ENCODE data around the gene SLC36A3.
A peak's percentile ranks its signal among the peaks of the same experiment; 100 is the strongest.
"Not testable (repeated sequence)": the region's sequence is repeated elsewhere in the genome, so short reads cannot be mapped to it uniquely, and the experiment has no call there.

Gene SLC36A3

GRCh38 chr5:151240268-151240835 is 63.2 kb downstream of the SLC36A3 start:
- not testable (repeated sequence) for H3K36me3 ChIP-seq (ENCODE audit: insufficient read depth, low read length); H3K27me3 ChIP-seq (ENCODE audit: insufficient read depth, low read length); H3K4me1 ChIP-seq (ENCODE audit: control insufficient read depth, insufficient read depth, low read length, unreplicated experiment); H2AFZ ChIP-seq (ENCODE audit: low read length, unreplicated experiment); H3K4me3 ChIP-seq (ENCODE audit: low read depth, low read length); H3K27ac ChIP-seq (ENCODE audit: low read depth, low read length); H3K79me2 ChIP-seq (ENCODE audit: control insufficient read depth, insufficient read depth, low read length, unreplicated experiment)

DNA sequence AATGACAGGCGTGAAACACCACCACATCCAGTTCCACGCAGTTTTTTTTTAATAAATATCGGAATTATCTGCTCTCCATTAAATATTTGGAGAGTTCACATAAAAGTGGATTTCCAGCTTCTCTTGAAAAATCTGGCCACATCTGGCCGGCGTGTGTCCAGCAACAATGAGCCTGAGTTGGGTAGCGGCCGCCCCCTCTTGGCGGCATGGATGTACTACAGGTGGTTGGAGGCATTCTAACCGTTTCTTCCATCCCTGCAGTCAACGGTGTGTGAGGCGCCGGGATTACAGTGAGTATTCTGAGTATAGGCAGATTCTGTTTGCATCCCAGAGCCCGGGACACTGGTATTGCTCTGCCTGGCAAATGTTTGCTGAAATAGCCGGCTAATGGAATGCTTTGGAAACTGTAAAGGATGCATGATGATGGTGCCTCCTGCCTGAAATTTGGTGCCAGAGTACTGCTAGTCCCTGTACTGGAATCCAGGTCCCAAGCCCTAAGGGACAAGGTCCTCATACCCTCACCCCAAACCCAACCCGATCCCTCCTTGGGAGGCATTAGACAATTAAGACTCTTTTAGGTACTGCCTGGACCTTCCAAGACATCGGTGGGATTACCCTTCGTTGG is 64.2 kb downstream of the SLC36A3 start:
- peak overlapping the region; percentile 10 for H3K4me3 ChIP-seq (ENCODE audit: low read depth, low read length)
- no peak overlapping the region for H2AFZ ChIP-seq (ENCODE audit: low read length, unreplicated experiment)
- H3K79me2 ChIP-seq (ENCODE audit: control insufficient read depth, insufficient read depth, low read length, unreplicated experiment), result no peaks in the 10 kb centered on the region
- peaks cover 3% of the 10 kb centered on the region for H3K4me1 ChIP-seq (ENCODE audit: control insufficient read depth, insufficient read depth, low read length, unreplicated experiment)
- no peak overlapping the region for H3K27ac ChIP-seq (ENCODE audit: low read depth, low read length)
- no peaks in the 10 kb centered on the region for H3K27me3 ChIP-seq (ENCODE audit: insufficient read depth, low read length)
- no peaks in the 10 kb centered on the region for H3K36me3 ChIP-seq (ENCODE audit: insufficient read depth, low read length)

DNA sequence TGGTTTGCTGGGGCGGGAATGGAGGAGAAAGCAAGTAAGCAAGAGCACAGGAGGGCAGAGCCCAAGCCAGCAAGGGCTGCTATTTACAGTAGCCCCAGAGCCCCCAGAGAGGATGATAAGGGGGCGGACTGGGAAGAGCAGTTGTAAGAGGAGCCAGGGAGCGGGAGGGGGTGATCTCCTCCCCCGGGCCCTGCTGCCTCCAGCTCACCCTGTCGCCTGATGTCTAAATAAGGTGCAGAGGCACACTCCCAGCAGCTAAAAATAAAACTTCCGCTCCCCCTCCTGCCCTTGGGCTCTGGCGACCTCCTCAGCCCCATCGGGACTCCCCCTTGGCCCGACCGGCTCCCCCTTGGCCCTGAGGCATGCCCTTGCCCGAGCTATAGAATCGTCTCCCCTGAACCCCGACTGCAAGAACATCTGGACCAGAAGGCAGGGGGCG is 65.2 kb downstream of the SLC36A3 start:
- Histone ChIP-seq H3K79me2 (ENCODE audit: control insufficient read depth, insufficient read depth, low read length, unreplicated experiment) (no peaks in the 10 kb centered on the region), H2AFZ (ENCODE audit: low read length, unreplicated experiment) (peak overlapping the region; percentile 31), H3K36me3 (ENCODE audit: insufficient read depth, low read length) (no peaks in the 10 kb centered on the region), H3K4me1 (ENCODE audit: control insufficient read depth, insufficient read depth, low read length, unreplicated experiment) (peaks cover 3% of the 10 kb centered on the region), H3K27me3 (ENCODE audit: insufficient read depth, low read length) (no peaks in the 10 kb centered on the region), H3K27ac (ENCODE audit: low read depth, low read length) (no peak overlapping the region), H3K4me3 (ENCODE audit: low read depth, low read length) (peak overlapping the region; percentile 10; the same call in 1 of the 2 replicates)

GRCh38 chr5:151237685-151238084 is 65.9 kb downstream of the SLC36A3 start:
- Histone ChIP-seq H3K27ac (ENCODE audit: low read depth, low read length) (no peak overlapping the region), H2AFZ (ENCODE audit: low read length, unreplicated experiment) (no peak overlapping the region), H3K4me1 (ENCODE audit: control insufficient read depth, insufficient read depth, low read length, unreplicated experiment) (peaks cover 3% of the 10 kb centered on the region), H3K36me3 (ENCODE audit: insufficient read depth, low read length) (no peaks in the 10 kb centered on the region), H3K79me2 (ENCODE audit: control insufficient read depth, insufficient read depth, low read length, unreplicated experiment) (no peaks in the 10 kb centered on the region), H3K27me3 (ENCODE audit: insufficient read depth, low read length) (no peaks in the 10 kb centered on the region), H3K4me3 (ENCODE audit: low read depth, low read length) (no peak overlapping the region)

DNA sequence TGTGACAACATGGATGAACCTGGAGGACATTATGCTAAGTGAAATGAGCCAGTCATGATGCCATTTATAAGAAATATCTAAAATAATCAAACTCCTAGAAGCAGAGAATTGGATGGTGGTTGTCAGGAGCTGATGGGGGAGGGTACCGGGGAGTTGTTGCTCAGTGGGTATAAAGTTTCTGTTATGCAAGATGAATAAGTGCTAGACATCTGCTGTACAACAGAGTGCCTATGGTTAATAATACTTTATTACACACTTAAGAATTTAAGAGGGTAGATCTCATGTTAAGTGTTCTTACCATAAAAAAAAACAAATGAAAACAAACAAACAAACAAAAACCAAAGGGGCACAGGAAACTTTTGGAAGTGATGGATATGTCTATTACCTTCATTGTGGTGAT is 66.7 kb downstream of the SLC36A3 start:
- Histone ChIP-seq H3K4me1 (ENCODE audit: control insufficient read depth, insufficient read depth, low read length, unreplicated experiment) (peaks cover 3% of the 10 kb centered on the region), H3K79me2 (ENCODE audit: control insufficient read depth, insufficient read depth, low read length, unreplicated experiment) (no peaks in the 10 kb centered on the region), H3K27ac (ENCODE audit: low read depth, low read length) (no peak overlapping the region)

DNA sequence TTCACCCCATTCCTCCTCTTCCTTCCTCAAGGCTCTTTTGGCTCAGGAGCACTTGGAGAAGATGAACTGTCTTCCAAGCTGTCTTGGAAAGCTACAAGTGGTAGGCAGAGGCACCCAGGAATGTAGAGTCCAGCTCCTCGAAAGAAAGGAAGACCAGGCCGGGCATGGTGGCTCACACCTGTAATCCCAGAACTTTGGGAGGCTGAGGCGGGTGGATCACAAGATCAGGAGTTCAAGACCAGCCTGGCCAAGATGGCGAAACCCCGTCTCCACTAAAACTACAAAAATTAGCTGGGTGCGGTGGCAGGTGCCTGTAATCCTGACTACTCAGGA is 68.4 kb downstream of the SLC36A3 start:
- H3K27me3 ChIP-seq (ENCODE audit: insufficient read depth, low read length), result peaks cover 20% of the 10 kb centered on the region
- H3K4me1 ChIP-seq (ENCODE audit: control insufficient read depth, insufficient read depth, low read length, unreplicated experiment); H3K4me3 ChIP-seq (ENCODE audit: low read depth, low read length); H3K36me3 ChIP-seq (ENCODE audit: insufficient read depth, low read length); H3K79me2 ChIP-seq (ENCODE audit: control insufficient read depth, insufficient read depth, low read length, unreplicated experiment); H3K27ac ChIP-seq (ENCODE audit: low read depth, low read length); H2AFZ ChIP-seq (ENCODE audit: low read length, unreplicated experiment): not testable (repeated sequence)

More for the DNA sequence above, 66.7 kb downstream of the SLC36A3 start:
- Histone ChIP-seq H2AFZ (ENCODE audit: low read length, unreplicated experiment) (no peak overlapping the region), H3K27me3 (ENCODE audit: insufficient read depth, low read length) (0 out of 2 replicates have a peak, but pooled peaks cover 6% of the 10 kb centered on the region), H3K4me3 (ENCODE audit: low read depth, low read length) (no peak overlapping the region), H3K36me3 (ENCODE audit: insufficient read depth, low read length) (no peaks in the 10 kb centered on the region)

GRCh38 chr5:151234476-151235238 is 68.9 kb downstream of the SLC36A3 start:
- no peak overlapping the region for H3K4me3 ChIP-seq (ENCODE audit: low read depth, low read length)
- H3K36me3 ChIP-seq (ENCODE audit: insufficient read depth, low read length), result no peaks in the 10 kb centered on the region
- H3K79me2 ChIP-seq (ENCODE audit: control insufficient read depth, insufficient read depth, low read length, unreplicated experiment), result no peaks in the 10 kb centered on the region
- H3K4me1 ChIP-seq (ENCODE audit: control insufficient read depth, insufficient read depth, low read length, unreplicated experiment), result peaks cover 3% of the 10 kb centered on the region
- no peak overlapping the region for H3K27ac ChIP-seq (ENCODE audit: low read depth, low read length)
- H2AFZ ChIP-seq (ENCODE audit: low read length, unreplicated experiment), result peak overlapping the region; percentile 12
- H3K27me3 ChIP-seq (ENCODE audit: insufficient read depth, low read length), result peaks cover 26% of the 10 kb centered on the region

GRCh38 chr5:151233616-151234085 is 69.9 kb downstream of the SLC36A3 start:
- H3K4me3 ChIP-seq (ENCODE audit: low read depth, low read length), result no peak overlapping the region
- no peaks in the 10 kb centered on the region for H3K79me2 ChIP-seq (ENCODE audit: control insufficient read depth, insufficient read depth, low read length, unreplicated experiment)
- peaks cover 27% of the 10 kb centered on the region for H3K27me3 ChIP-seq (ENCODE audit: insufficient read depth, low read length)
- H3K4me1 ChIP-seq (ENCODE audit: control insufficient read depth, insufficient read depth, low read length, unreplicated experiment), result peaks cover 3% of the 10 kb centered on the region
- H3K36me3 ChIP-seq (ENCODE audit: insufficient read depth, low read length), result no peaks in the 10 kb centered on the region
- H2AFZ ChIP-seq (ENCODE audit: low read length, unreplicated experiment), result no peak overlapping the region
- no peak overlapping the region for H3K27ac ChIP-seq (ENCODE audit: low read depth, low read length)

- Histone ChIP-seq H3K4me3 (ENCODE audit: low read depth, low read length) (no peak overlapping the region), H3K4me1 (ENCODE audit: control insufficient read depth, insufficient read depth, low read length, unreplicated experiment) (peaks cover 3% of the 10 kb centered on the region), H3K79me2 (ENCODE audit: control insufficient read depth, insufficient read depth, low read length, unreplicated experiment) (no peaks in the 10 kb centered on the region), H3K27ac (ENCODE audit: low read depth, low read length) (no peak overlapping the region), H2AFZ (ENCODE audit: low read length, unreplicated experiment) (no peak overlapping the region), H3K27me3 (ENCODE audit: insufficient read depth, low read length) (peaks cover 35% of the 10 kb centered on the region), H3K36me3 (ENCODE audit: insufficient read depth, low read length) (no peaks in the 10 kb centered on the region)
Measured at GRCh38 chr5:151231359-151231758, 72.2 kb downstream of the SLC36A3 start.

GRCh38 chr5:151230048-151230680 is 73.4 kb downstream of the SLC36A3 start:
- Histone ChIP-seq H3K4me1 (ENCODE audit: control insufficient read depth, insufficient read depth, low read length, unreplicated experiment) (peaks cover 3% of the 10 kb centered on the region), H3K27me3 (ENCODE audit: insufficient read depth, low read length) (peaks cover 35% of the 10 kb centered on the region), H2AFZ (ENCODE audit: low read length, unreplicated experiment) (no peak overlapping the region), H3K79me2 (ENCODE audit: control insufficient read depth, insufficient read depth, low read length, unreplicated experiment) (no peaks in the 10 kb centered on the region), H3K36me3 (ENCODE audit: insufficient read depth, low read length) (no peaks in the 10 kb centered on the region), H3K4me3 (ENCODE audit: low read depth, low read length) (no peak overlapping the region), H3K27ac (ENCODE audit: low read depth, low read length) (no peak overlapping the region)
